Panc1 (cell line): ENCODE measurements around the gene DST.

Source experiments
- POLR2AphosphoS5 ChIP-seq: IDR thresholded peaks from 2 replicates; pipeline ENCODE4 v1.6.1; 2012; ENCODE audit warnings: mild to moderate bottlenecking, low read depth, low read length, moderate library complexity
- SIN3A ChIP-seq: IDR thresholded peaks from 2 replicates; pipeline ENCODE4 v1.6.1; 2012; ENCODE audit warnings: low read depth, mild to moderate bottlenecking, low read length, moderate library complexity, borderline replicate concordance; ENCODE audit not compliant: insufficient read depth
- TCF7L2 ChIP-seq: IDR thresholded peaks from 2 replicates; pipeline ENCODE4 v1.6.1; 2011; ENCODE audit warnings: mild to moderate bottlenecking, low read depth, low read length, inconsistent platforms
- TF ChIP-seq, protein P1 (sequence below): fragments of 450-650 bp; IDR thresholded peaks from 2 replicates; pipeline ENCODE4 v1.5.1; 2017; ENCODE audit warnings: mild to moderate bottlenecking
- TF ChIP-seq, protein P2 (sequence below), 2 experiments: IDR thresholded peaks; 2 replicates each; pipeline ENCODE4 v1.6.1; 2011 to 2012; ENCODE audit warnings: low read depth in 2 of 2, control low read depth in 1 of 2, low read length in 1 of 2, mild to moderate bottlenecking in 1 of 2, moderate library complexity in 1 of 2; ENCODE audit not compliant: insufficient read depth in 1 of 2

DNA sequence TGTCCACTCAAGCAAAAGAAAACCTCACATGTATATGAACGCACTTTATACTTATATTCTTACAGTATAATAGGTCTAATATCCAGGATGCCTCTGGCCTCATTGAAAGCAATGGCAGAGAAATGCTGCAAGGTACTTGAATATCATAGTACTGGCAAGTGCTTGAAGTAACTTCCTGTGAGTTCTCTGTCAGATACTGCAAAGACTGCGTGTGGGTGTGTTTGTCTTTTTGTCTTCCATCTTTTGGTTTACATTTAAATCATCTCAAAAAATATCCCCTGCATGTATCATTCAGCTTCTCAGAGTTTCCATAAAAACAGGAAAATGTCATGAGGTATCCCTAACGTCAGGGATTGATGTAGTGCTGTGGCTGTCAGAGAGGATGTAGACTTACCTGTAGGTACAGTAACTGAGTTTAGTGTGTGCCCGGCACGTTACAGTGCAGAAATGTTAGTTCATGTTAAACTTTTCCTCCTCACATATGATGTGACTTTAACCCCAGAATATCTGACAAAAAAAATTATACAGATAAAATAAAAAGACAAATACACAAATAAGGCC is 184.3 kb downstream of the DST start:
- TF ChIP-seq, protein P1, sequence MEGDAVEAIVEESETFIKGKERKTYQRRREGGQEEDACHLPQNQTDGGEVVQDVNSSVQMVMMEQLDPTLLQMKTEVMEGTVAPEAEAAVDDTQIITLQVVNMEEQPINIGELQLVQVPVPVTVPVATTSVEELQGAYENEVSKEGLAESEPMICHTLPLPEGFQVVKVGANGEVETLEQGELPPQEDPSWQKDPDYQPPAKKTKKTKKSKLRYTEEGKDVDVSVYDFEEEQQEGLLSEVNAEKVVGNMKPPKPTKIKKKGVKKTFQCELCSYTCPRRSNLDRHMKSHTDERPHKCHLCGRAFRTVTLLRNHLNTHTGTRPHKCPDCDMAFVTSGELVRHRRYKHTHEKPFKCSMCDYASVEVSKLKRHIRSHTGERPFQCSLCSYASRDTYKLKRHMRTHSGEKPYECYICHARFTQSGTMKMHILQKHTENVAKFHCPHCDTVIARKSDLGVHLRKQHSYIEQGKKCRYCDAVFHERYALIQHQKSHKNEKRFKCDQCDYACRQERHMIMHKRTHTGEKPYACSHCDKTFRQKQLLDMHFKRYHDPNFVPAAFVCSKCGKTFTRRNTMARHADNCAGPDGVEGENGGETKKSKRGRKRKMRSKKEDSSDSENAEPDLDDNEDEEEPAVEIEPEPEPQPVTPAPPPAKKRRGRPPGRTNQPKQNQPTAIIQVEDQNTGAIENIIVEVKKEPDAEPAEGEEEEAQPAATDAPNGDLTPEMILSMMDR = no peak
- TF ChIP-seq TCF7L2 (no peak), SIN3A (no peak), POLR2AphosphoS5 (no peak)
- TF ChIP-seq, protein P2, sequence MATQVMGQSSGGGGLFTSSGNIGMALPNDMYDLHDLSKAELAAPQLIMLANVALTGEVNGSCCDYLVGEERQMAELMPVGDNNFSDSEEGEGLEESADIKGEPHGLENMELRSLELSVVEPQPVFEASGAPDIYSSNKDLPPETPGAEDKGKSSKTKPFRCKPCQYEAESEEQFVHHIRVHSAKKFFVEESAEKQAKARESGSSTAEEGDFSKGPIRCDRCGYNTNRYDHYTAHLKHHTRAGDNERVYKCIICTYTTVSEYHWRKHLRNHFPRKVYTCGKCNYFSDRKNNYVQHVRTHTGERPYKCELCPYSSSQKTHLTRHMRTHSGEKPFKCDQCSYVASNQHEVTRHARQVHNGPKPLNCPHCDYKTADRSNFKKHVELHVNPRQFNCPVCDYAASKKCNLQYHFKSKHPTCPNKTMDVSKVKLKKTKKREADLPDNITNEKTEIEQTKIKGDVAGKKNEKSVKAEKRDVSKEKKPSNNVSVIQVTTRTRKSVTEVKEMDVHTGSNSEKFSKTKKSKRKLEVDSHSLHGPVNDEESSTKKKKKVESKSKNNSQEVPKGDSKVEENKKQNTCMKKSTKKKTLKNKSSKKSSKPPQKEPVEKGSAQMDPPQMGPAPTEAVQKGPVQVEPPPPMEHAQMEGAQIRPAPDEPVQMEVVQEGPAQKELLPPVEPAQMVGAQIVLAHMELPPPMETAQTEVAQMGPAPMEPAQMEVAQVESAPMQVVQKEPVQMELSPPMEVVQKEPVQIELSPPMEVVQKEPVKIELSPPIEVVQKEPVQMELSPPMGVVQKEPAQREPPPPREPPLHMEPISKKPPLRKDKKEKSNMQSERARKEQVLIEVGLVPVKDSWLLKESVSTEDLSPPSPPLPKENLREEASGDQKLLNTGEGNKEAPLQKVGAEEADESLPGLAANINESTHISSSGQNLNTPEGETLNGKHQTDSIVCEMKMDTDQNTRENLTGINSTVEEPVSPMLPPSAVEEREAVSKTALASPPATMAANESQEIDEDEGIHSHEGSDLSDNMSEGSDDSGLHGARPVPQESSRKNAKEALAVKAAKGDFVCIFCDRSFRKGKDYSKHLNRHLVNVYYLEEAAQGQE (IDR thresholded peaks at IDR 0.05; ENCODE audit: insufficient read depth in 1 of 2, low read depth in 2 of 2, low read length in 1 of 2) = no peak
